CD4-positive, alpha-beta T cell treated with Interferon gamma for 1 hour (primary cell): ENCODE results near the gene DAZL.

Experiments used
- DNase-seq: peaks from one replicate; pipeline ENCODE4 v3.0.0-alpha.2; 2020

The DAZL gene

DNA sequence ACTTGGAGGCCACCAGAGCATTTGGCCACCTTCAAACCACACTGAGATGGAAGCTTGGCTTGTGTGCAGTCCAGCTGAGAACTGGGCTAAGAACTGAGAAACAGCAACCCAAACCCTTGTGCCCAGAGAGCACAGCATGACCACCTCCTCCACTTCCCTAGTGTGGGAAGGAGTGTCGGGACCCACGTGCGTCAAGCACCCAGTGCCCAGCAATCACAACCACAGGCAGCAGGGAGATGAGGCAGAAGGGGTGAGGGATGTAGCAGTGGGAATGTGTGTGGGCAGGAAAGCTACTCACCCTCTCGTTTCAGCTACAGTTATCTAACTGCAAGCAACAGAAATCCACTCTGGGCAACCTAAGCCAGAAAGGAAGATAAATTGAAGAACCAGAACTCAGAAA lies 66.7 kb downstream of the DAZL start:
- DNase-seq, result no peak

DNA sequence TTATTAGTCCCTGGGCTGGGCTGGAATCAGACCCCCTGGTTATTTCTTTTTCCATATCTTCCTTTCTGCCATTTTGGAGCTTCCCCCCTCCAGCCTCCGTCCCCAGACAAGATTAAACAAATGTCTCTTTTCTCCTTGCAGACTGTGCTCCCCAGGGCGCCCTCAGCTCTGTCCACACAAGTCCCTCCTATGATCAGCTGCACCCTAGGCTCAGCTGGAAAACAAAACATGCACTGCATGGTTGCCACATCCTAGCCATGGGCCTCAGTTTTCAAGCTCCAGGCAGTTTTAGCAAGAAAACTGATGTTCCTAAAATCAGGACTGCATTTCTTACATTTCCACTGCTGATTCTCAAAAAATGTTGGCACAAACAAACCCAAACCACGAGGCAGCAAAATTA lies 68.2 kb downstream of the DAZL start:
- DNase-seq, result no peak
